HepG2 (cell line): ENCODE measurements around the gene MXRA8. TPM values are rescaled to one million over a fixed set of nuclear protein-coding genes. Genes with fewer than 3 reads are reported as not detected.
A peak's percentile ranks its signal among the peaks of the same experiment; 100 is the strongest.

Experiments used
- ARNT2 ChIP-seq: sonication (generic); formaldehyde crosslinking; IDR thresholded peaks from 2 replicates; pipeline ENCODE4 v1.8.0; 2022; ENCODE audit warnings: mild to moderate bottlenecking, low read depth, missing genetic modification reagents, moderate library complexity
- BRD4 ChIP-seq: sonication (generic); formaldehyde crosslinking; IDR thresholded peaks from 2 replicates; pipeline ENCODE4 v1.4.0; 2020; ENCODE audit warnings: missing genetic modification reagents
- FLYWCH1 ChIP-seq: sonication (generic); formaldehyde crosslinking; IDR thresholded peaks from 2 replicates; pipeline ENCODE4 v1.8.1; 2023; ENCODE audit warnings: mild to moderate bottlenecking, missing genetic modification reagents
- GABPA ChIP-seq, 2 experiments: IDR thresholded peaks; 2 replicates each; pipeline ENCODE4 v1.6.1; 2011 to 2016; ENCODE audit warnings: low read depth in 2 of 2, low read length in 1 of 2, missing biosample characterization in 1 of 2, missing genetic modification characterization in 1 of 2
- HNRNPH1 ChIP-seq: fragments of 200-400 bp; formaldehyde crosslinking; optimal IDR thresholded peaks from 2 replicates; pipeline ENCODE3; 2017; ENCODE audit warnings: mild to moderate bottlenecking, low read depth, low read length
- JDP2 ChIP-seq: sonication (generic); formaldehyde crosslinking; IDR thresholded peaks from 2 replicates; pipeline ENCODE4 v1.8.1; 2022; ENCODE audit warnings: missing genetic modification reagents, borderline replicate concordance
- RAD21 ChIP-seq: fragments of 450-650 bp; formaldehyde crosslinking; IDR thresholded peaks from 2 replicates; pipeline ENCODE4 v1.5.0; 2020; ENCODE audit warnings: mild to moderate bottlenecking
- SP1 ChIP-seq, 2 experiments: fragments of 450-650 bp in 1 of 2; sonication (generic) in 1 of 2; formaldehyde crosslinking in 1 of 2; IDR thresholded peaks; 2 replicates each; pipeline versions ENCODE4 v1.4.0 to v1.6.1; 2016 to 2020; ENCODE audit warnings: missing genetic modification reagents in 1 of 2
- ZNF234 ChIP-seq: sonication (generic); formaldehyde crosslinking; conservative IDR thresholded peaks from 2 replicates; pipeline ENCODE4 v1.5.1; 2020; ENCODE audit warnings: mild to moderate bottlenecking, missing genetic modification reagents
- ZNF496 ChIP-seq: sonication (generic); formaldehyde crosslinking; IDR thresholded peaks from 2 replicates; pipeline ENCODE4 v1.8.1; 2023; ENCODE audit warnings: mild to moderate bottlenecking, moderate library complexity, missing genetic modification reagents; ENCODE audit not compliant: insufficient replicate concordance
- ZNF510 ChIP-seq: sonication (generic); formaldehyde crosslinking; IDR thresholded peaks from 2 replicates; pipeline ENCODE4 v1.4.0; 2020; ENCODE audit warnings: low read depth, mild to moderate bottlenecking, missing genetic modification reagents
- ZNF737 ChIP-seq: sonication (generic); formaldehyde crosslinking; IDR thresholded peaks from 2 replicates; pipeline ENCODE4 v1.5.0; 2020; ENCODE audit warnings: missing genetic modification reagents, mild to moderate bottlenecking, borderline replicate concordance
- ZNF781 ChIP-seq: sonication (generic); formaldehyde crosslinking; IDR thresholded peaks from 2 replicates; pipeline ENCODE4 v1.5.1; 2020; ENCODE audit warnings: borderline replicate concordance, mild to moderate bottlenecking, missing genetic modification reagents; ENCODE audit errors: not compliant biosample characterization
- polyA plus RNA-seq, 8 experiments: library from polyadenylated mRNA; depleted of rRNA in 3 of 8; stranded (reverse) in 7 of 8; unstranded in 1 of 8; fragments of >200 nt; fragmentation: Illumina TruSeq in 4 of 8; extraction: Trizol in 4 of 8; gene quantifications; 2 replicates each; pipeline versions ENCODE4 v1.2.1 to v1.2.3, GENCODE V29; 2011 to 2016; ENCODE audit warnings: low read depth in 4 of 8, missing spikeins in 1 of 8, mixed read lengths in 1 of 8; ENCODE audit not compliant: insufficient read depth in 1 of 8
- total RNA-seq, 5 experiments: library from RNA; depleted of rRNA; stranded (reverse); fragments of >200 nt; fragmentation: Illumina TruSeq; extraction: Trizol; gene quantifications; 2 replicates each; pipeline ENCODE4 v1.2.3, GENCODE V29; 2016; ENCODE audit warnings: low read depth in 1 of 5
- TF ChIP-seq, protein P1 (sequence below): sonication (generic); formaldehyde crosslinking; IDR thresholded peaks from 2 replicates; pipeline ENCODE4 v1.8.0; 2022; ENCODE audit warnings: mild to moderate bottlenecking, missing genetic modification reagents; ENCODE audit not compliant: insufficient replicate concordance
- TF ChIP-seq, protein P2 (sequence below): sonication (generic); formaldehyde crosslinking; IDR thresholded peaks from 2 replicates; pipeline ENCODE4 v1.8.0; 2022; ENCODE audit warnings: mild to moderate bottlenecking, missing genetic modification reagents
- TF ChIP-seq, protein P3 (sequence below): sonication (generic); formaldehyde crosslinking; IDR thresholded peaks from 2 replicates; pipeline ENCODE4 v1.5.0; 2020; ENCODE audit warnings: missing genetic modification reagents, mild to moderate bottlenecking, borderline replicate concordance
- TF ChIP-seq, protein P4 (sequence below): sonication (generic); formaldehyde crosslinking; IDR thresholded peaks from 2 replicates; pipeline ENCODE4 v1.8.0; 2023; ENCODE audit warnings: mild to moderate bottlenecking, missing genetic modification reagents

The MXRA8 gene
- total and polyA plus RNA-seq, 2 of the 13 experiments (the other 11 are each of a cell fraction or from before 2014, with no cell fraction given), result 19.8 to 44.8 TPM

DNA sequence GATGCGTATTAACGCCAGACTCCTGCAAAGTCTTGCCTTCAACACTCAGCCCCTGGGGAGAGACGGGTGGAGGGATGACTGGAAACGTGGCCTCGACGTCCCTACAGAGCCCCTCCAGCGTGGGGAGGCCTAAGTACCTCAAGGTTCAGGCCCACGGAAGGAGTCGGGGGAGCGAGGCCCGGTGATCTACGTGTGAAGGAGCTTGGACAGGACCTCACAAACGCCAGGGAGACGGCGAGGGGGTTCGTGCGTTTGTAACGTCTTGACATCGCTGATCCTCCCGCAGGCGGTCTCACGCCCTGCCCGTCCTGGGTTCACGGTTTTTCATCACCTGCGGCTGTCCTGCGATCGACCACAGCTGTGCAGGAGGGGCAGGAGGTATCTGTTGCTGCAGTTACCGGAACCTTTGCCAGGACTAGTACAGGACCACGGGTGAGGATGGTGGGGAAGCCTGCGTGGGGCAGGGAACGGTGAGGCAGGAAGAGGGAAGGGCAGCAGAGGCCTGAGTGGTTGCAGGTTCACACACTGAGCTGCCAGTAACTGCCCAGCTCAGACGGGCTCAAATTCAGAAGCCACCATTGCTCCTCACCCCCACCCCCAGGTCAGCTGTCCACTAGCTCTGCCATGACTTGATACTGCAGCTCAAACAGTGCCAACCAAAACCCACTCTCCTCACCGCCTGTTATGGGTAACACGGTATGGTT is 41.7 kb upstream of the MXRA8 start (continued):
- TF ChIP-seq, protein P1, sequence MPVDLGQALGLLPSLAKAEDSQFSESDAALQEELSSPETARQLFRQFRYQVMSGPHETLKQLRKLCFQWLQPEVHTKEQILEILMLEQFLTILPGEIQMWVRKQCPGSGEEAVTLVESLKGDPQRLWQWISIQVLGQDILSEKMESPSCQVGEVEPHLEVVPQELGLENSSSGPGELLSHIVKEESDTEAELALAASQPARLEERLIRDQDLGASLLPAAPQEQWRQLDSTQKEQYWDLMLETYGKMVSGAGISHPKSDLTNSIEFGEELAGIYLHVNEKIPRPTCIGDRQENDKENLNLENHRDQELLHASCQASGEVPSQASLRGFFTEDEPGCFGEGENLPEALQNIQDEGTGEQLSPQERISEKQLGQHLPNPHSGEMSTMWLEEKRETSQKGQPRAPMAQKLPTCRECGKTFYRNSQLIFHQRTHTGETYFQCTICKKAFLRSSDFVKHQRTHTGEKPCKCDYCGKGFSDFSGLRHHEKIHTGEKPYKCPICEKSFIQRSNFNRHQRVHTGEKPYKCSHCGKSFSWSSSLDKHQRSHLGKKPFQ (CRISPR knock-in tag), result peak; percentile 14
- TF ChIP-seq BRD4 (CRISPR knock-in tag), result peak; percentile 32; the same call in 1 of the 2 replicates
- TF ChIP-seq GABPA (IDR thresholded peaks at IDR 0.05; ENCODE audit: low read depth, low read length), result no peak
- TF ChIP-seq GABPA (CRISPR knock-in tag; IDR thresholded peaks at IDR 0.05; ENCODE audit: low read depth), result no peak
- no peak for TF ChIP-seq ZNF496 (CRISPR knock-in tag)
- TF ChIP-seq, protein P2, sequence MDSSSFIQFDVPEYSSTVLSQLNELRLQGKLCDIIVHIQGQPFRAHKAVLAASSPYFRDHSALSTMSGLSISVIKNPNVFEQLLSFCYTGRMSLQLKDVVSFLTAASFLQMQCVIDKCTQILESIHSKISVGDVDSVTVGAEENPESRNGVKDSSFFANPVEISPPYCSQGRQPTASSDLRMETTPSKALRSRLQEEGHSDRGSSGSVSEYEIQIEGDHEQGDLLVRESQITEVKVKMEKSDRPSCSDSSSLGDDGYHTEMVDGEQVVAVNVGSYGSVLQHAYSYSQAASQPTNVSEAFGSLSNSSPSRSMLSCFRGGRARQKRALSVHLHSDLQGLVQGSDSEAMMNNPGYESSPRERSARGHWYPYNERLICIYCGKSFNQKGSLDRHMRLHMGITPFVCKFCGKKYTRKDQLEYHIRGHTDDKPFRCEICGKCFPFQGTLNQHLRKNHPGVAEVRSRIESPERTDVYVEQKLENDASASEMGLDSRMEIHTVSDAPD (CRISPR knock-in tag), result no peak
- peak; percentile 36; the same call in 1 of the 2 replicates for TF ChIP-seq ZNF737 (CRISPR knock-in tag)
- TF ChIP-seq, protein P3, sequence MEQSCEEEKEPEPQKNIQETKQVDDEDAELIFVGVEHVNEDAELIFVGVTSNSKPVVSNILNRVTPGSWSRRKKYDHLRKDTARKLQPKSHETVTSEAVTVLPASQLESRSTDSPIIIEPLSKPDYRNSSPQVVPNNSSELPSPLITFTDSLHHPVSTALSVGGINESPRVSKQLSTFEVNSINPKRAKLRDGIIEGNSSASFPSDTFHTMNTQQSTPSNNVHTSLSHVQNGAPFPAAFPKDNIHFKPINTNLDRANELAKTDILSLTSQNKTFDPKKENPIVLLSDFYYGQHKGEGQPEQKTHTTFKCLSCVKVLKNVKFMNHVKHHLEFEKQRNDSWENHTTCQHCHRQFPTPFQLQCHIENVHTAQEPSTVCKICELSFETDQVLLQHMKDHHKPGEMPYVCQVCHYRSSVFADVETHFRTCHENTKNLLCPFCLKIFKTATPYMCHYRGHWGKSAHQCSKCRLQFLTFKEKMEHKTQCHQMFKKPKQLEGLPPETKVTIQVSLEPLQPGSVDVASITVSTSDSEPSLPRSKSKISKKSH (CRISPR knock-in tag), result 0 out of 2 replicates have a peak, but pooled peaks have one; percentile 39
- no peak for TF ChIP-seq FLYWCH1 (CRISPR knock-in tag)
- TF ChIP-seq, protein P4, sequence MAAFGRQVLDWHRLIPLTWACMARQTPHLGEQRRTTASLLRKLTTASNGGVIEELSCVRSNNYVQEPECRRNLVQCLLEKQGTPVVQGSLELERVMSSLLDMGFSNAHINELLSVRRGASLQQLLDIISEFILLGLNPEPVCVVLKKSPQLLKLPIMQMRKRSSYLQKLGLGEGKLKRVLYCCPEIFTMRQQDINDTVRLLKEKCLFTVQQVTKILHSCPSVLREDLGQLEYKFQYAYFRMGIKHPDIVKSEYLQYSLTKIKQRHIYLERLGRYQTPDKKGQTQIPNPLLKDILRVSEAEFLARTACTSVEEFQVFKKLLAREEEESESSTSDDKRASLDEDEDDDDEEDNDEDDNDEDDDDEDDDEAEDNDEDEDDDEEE, result 0 out of 2 replicates have a peak, but pooled peaks have one; percentile 6
- 0 out of 2 replicates have a peak, but pooled peaks have one; percentile 3 for TF ChIP-seq RAD21 (CRISPR knock-in tag)
- 0 out of 2 replicates have a peak, but pooled peaks have one; percentile 40 for TF ChIP-seq ZNF510 (CRISPR knock-in tag)
- no peak for TF ChIP-seq HNRNPH1
- no peak for TF ChIP-seq ZNF781 (CRISPR knock-in tag)
- no peak for TF ChIP-seq JDP2 (CRISPR knock-in tag)
- 0 out of 2 replicates have a peak, but pooled peaks have one; percentile 67 for TF ChIP-seq ARNT2 (CRISPR knock-in tag)
- 0 out of 2 replicates have a peak, but pooled peaks have one; percentile 30 for TF ChIP-seq ZNF234 (CRISPR knock-in tag)
- TF ChIP-seq SP1 (IDR thresholded peaks at IDR 0.05), result no peak
- 0 out of 2 replicates have a peak, but pooled peaks have one; percentile 7 for TF ChIP-seq SP1 (CRISPR knock-in tag; IDR thresholded peaks at IDR 0.05)
